Epithelial cell of esophagus (primary cell): ENCODE results near the gene ACTR3C.

Source experiments
- DNase-seq: peaks from one replicate; pipeline ENCODE4 v3.0.0; 2010; ENCODE audit warnings: low read depth
- H3K4me3 ChIP-seq: 2 replicates; pipeline ENCODE4 v1.5.1; 2011; ENCODE audit warnings: mild to moderate bottlenecking, low read length, control low read depth
- TF ChIP-seq, protein P1 (sequence below): IDR thresholded peaks from 2 replicates; pipeline ENCODE4 v1.5.1; 2011; ENCODE audit warnings: low read depth, mild to moderate bottlenecking, low read length, control low read depth, inconsistent platforms; ENCODE audit not compliant: insufficient read depth; ENCODE audit errors: missing control alignments

Gene ACTR3C

DNA sequence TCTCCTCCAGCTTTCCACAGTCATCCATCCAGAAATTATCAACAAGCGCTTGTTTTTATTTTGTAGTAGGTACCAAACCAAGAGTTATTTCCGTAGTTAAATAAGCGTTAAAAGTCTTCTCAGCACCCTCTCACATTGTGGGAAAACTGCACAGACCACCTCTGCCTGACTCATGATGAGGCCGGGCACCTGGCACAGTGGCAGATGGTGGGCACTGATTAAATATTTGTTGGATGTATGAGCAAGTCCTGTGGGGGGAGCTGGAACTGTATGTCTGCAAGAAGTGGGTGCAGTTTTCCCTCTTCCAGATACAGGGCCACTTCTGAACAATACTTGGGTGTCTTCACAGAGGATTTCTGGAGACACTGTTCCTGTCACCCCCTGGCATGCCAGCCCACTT is 40.0 kb upstream of the ACTR3C start:
- H3K4me3 ChIP-seq: no peak overlapping the region
- TF ChIP-seq, protein P1, sequence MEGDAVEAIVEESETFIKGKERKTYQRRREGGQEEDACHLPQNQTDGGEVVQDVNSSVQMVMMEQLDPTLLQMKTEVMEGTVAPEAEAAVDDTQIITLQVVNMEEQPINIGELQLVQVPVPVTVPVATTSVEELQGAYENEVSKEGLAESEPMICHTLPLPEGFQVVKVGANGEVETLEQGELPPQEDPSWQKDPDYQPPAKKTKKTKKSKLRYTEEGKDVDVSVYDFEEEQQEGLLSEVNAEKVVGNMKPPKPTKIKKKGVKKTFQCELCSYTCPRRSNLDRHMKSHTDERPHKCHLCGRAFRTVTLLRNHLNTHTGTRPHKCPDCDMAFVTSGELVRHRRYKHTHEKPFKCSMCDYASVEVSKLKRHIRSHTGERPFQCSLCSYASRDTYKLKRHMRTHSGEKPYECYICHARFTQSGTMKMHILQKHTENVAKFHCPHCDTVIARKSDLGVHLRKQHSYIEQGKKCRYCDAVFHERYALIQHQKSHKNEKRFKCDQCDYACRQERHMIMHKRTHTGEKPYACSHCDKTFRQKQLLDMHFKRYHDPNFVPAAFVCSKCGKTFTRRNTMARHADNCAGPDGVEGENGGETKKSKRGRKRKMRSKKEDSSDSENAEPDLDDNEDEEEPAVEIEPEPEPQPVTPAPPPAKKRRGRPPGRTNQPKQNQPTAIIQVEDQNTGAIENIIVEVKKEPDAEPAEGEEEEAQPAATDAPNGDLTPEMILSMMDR: no peak
- no peak for DNase-seq

DNA sequence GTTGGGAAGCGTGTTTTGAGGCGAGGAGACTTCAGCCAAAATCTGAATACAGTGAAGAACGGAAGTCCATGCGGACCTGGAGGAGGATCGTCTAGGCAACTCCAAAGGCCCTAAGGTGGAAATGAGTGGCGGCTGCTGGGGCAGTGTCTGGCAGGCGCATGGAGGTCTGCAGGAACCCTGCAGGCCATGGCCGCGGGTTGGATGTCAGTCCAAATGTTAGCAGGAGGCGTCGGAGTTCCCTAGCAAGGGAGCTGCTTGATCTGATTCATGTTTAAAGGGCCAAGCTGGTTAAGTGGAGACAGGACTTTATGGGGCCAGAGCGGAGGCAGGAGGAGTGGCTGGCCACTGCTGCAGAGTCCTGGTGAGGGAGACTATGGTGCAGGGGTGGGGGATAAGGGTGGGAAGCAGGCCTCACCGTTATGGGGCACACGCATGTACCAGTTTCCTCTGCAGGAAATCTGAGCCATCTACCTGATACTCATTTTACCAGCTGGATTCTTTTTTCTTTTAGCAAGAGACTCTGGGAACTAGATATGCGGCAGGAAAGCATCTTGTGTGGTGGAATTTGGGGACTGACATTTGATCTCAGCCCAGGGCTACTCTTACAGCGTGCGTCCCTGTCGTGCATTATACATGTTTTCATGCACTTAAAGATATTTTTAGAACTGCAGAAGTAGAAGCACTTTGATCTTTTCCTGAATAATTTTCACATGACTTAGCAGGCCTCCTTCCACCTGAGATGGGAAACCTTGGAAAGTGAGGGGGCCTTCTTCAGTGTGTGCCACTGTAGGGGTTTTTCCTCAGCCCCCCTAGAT is 38.7 kb upstream of the ACTR3C start:
- H3K4me3 ChIP-seq: no peak overlapping the region
- no peak for DNase-seq
- TF ChIP-seq, protein P1: no peak

DNA sequence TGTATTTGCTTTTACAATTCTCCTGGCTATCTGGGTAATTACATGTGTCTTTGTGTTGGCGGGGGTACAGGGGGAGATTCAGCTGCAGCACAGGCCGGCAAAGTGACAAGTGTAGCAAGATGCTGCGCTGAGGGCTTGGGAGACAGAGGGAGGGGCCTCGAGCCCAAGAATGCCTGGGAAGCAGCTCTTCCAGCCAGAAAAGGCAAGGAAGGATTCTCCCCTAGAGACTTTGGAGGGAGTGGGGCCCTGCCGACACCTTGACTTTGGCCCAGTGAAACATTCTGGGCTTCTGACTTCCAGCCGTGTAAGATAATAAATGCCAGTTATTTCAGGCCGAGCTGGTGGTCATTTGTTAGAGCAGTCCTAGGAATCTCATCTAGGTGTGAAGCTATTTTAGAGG is 38.1 kb upstream of the ACTR3C start:
- no peak for DNase-seq
- TF ChIP-seq, protein P1: no peak
- H3K4me3 ChIP-seq: no peak overlapping the region

DNA sequence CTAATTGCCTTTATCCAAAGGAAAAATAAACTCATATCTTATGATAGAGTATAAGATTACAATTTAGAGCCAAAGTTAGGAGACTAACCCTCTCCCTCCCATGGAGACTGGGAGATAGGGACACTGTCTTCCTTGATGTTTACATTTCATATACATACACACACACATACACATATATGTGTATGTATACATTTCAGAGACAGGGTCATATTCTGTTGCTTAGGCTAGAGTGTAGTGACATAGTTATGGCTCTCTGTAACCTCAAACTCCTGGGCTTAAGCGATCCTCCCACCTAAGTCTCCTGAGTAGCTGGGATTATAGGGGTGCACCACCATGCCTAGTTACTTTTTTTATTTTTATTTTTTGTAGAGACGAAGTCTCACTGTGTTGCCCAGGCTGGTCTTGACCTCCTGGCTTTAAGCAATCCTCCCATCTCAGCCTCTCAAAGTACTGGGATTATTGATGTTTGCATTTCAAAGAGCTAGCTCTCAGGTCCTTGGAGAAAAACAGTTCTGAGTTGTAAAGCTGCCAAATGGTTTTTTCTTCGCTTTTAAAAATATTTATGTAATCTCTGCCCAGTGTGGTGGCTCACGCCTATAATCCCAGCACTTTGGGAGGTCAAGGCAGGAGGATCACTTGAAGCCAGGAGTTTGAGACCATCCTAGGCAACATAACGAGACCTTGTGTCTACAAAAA is 37.2 kb upstream of the ACTR3C start:
- no peak for DNase-seq
- no peak overlapping the region for H3K4me3 ChIP-seq
- TF ChIP-seq, protein P1: no peak

DNA sequence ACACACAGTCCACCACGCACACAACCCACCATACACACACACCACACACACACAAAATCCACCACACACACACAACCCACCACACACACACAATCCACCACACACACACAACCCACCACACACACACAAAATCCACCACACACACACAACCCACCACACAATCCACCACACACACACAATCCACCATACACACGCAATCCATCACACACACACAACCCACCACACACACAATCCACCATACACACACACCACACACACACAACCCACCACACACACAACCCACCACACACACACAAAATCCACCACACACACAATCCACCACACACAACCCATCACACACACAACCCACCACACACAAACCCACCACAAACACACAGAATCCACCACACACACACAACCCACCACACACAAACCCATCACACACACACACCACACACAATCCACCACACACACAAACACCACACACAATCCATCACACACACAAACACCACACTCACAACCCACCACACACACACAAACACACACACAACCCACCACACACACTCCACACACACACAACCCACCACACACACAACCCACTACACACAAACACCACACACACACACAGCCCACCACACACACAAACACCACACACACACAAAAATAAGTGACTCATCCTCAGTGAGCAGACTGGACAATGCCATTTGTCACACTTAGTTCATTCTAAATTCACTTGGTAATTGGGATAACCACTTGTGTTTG is 36.4 kb upstream of the ACTR3C start:
- TF ChIP-seq, protein P1: no peak
- no peak for DNase-seq
- H3K4me3 ChIP-seq: no peak overlapping the region

DNA sequence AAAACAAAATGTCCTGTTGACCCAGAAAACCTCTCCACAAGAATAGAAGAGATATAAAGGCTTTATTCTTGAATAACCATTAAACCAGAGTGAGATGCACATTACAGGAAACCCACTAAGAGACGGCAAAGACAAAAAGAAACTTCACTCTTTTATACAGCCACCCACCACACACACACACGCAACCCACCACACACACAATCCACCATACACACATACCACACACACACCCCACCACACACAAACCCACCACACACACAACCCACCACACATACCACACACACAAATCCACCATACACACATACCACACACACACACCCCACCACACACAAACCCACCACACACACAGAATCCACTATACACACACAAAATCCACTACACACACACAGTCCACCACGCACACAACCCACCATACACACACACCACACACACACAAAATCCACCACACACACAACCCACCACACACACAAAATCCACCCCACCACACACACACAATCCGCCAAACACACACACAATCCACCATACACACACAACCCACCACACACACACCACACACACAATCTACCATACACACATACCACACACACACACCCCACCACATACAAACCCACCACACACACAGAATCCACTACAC is 35.8 kb upstream of the ACTR3C start:
- DNase-seq: no peak
- H3K4me3 ChIP-seq: no peak overlapping the region
- TF ChIP-seq, protein P1: no peak
